ENCODE results near the gene BEAN1.
"Not testable (repeated sequence)": the region's sequence is repeated elsewhere in the genome, so short reads cannot be mapped to it uniquely, and the experiment has no call there.

Gene BEAN1

GRCh38 chr16:66487580-66488275 lies 60.6 kb downstream of the BEAN1 start:
- DNase-seq, result no peak

GRCh38 chr16:66488505-66488904 lies 61.4 kb downstream of the BEAN1 start:
- DNase-seq, result no peak

DNA sequence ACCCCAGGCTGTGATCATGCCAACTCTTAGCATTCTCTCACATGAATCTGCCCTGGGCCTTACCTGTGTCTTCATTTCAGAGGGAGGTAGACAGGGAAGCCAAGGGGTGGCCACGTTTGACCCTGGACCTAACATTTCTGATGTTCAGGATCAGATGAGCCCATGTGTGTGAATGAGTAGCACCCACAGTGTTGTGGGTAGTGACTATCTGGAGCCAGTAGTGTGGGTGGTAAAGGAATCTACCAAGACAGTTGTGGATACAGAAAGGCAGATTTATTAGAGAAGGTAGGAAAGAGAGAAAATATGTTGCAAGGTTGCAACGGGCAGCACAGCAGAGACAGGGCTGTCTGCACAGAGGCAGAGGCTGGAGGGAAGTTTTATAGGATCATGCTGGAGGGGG lies 62.3 kb downstream of the BEAN1 start:
- DNase-seq, result no peak

- DNase-seq, result no peak
Observed at GRCh38 chr16:66489818-66490217, 62.7 kb downstream of the BEAN1 start.

DNA sequence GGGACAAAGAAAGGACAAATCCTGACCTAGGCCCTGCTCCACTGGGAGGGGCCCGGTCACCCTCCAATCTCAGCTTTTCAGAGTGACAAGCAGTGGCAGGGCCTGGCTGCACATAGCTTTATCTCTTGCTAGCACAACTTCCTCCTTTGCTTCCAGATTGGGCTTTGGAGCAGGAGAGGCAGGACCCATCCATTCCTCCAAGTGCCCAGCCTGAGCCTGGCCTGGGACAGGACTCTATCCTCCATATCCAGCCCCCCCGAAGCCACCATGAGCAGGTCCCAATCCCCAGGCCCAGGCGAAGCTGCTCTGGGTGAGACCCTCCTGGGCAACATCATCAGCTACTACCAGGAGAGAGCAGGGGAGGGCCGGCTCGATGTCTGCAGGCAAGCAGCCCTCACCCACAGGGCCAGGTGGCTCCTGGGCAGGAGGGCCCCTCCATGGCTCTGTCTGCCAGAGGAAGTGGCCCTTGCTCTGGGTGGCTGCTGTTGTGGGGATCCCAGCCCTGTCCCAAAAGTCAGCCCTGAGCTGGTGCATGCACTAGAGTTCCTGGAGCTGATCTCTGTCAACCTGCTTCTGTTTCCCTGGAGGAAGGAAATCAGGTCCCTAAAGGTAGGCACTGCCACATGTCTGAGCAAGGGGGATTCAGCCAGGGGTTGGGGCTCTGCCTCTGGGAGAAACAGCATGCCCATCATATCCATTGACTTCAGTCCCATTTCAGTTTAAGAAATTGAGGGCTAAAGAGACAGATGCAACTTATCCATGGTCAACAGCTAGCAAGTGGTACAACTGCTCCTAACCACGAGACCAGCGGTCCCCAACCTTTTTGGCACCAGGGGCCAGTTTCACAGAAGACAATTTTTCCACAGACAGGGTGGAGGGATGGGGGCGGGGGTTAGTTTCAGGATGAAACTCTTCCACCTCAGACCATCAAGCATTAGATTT lies 64.0 kb downstream of the BEAN1 start:
- no peak for DNase-seq

GRCh38 chr16:66491716-66492064 lies 64.6 kb downstream of the BEAN1 start:
- DNase-seq, result no peak

- DNase-seq, result no peak
Observed at GRCh38 chr16:66493490-66494401, 66.7 kb downstream of the BEAN1 start.

DNA sequence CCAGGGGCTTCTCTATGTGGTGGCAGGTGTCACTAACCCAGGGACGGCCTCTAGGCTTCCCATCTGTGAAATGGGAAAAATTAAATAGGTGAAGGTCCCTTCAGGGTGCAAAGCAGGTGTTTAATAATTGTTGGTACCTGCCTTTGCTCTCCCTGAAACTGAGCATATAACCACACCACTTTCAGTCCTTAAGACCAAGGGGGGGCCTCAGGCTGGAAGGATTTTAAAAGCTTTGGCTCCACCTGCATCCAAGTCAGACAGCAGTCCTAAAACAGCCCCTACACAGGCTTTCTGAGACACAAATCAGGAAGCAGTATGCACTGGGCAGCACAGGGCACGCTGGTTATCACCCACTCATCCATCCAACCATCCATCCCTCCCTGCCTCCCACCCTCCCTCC lies 67.8 kb downstream of the BEAN1 start:
- DNase-seq, result no peak

DNA sequence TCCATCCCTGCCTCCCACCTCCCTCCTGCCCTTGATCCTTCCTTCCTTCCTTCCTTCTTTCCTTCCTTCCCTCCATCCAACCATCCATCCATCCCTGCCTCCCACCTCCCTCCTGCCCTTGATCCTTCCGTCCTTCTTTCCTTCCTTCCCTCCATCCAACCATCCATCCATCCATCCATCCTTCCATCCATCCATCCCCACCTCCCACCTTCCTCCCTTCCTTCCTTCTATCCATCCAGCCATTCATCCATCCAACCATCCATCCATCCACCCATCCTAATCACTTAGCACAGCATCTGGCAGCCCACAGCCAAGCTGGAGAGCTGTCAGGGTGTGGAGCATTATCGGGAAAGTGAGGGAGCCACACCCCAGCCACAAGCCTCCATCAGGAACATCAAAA lies 68.3 kb downstream of the BEAN1 start:
- no peak for DNase-seq

DNA sequence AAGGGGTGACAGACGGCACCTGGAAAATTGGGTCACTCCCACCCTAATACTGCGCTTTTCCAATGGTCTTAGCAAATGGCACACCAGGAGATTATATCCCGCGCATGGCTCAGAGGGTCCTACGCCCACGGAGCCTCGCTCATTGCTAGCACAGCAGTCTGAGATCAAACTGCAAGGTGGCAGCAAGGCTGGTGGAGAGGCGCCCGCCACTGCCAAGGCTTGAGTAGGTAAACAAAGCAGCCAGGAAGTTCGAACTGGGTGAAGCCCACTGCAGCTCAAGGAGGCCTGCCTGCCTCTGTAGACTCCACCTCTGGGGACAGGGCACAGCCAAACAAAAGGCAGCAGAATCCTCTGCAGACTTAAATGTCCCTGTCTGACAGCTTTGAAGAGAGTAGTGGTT lies 69.1 kb downstream of the BEAN1 start:
- not testable (repeated sequence) for DNase-seq

DNA sequence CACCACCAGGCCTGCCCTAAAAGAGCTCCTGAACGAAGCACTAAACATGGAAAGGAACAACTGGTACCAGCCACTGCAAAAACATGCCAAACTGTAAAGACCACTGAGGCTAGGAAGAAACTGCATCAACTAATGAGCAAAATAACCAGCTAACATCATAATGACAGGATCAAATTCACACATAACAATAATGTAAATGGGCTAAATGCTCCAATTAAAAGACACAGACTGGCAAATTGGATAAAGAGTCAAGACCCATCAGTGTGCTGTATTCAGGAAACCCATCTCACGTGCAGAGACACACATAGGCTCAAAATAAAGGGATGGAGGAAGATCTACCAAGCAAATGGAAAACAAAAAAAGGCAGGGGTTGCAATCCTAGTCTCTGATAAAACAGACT lies 70.8 kb downstream of the BEAN1 start:
- not testable (repeated sequence) for DNase-seq

- not testable (repeated sequence) for DNase-seq
Observed at GRCh38 chr16:66501563-66501962, 74.5 kb downstream of the BEAN1 start.

GRCh38 chr16:66502020-66502913 lies 75.2 kb downstream of the BEAN1 start:
- no peak for DNase-seq

DNA sequence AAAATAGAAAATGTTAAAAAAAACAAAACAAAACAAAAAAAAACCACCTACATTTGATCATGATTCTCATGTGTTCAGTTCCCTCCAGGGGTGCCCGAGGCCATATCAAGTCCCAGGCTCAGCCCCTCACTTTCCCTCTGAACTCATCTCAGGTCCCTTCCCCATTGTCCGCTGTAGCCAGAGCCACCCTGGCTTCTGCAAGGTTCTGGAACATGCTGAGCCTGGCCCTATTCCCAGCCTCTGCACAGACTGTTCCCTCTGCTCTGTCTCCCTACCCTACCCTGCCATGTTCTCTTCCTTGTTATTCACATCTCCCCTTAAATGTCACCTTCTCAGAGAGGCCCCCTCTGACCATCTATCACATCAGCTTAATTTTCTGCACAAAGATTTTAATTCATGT lies 75.9 kb downstream of the BEAN1 start:
- DNase-seq, result no peak

DNA sequence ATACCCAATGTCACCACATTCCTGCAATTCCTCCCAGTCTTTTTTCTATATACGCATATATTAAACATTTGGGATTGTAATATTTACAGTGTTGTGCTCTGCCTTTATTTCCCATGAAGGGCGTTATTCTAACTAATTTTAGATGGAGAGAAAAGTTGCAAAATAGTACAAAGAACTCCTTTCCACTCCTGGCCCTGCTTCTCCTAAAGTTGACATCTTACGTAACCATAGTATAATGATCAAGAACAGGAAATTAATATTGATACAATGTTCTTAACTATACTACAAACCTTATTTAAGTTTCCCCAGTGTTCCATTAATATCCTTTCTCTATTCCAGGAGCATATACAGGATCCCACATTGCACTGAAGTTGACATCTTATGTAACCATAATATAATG lies 76.5 kb downstream of the BEAN1 start:
- DNase-seq, result no peak

GRCh38 chr16:66507731-66508239 lies 80.7 kb downstream of the BEAN1 start:
- no peak for DNase-seq

- no peak for DNase-seq
Observed at GRCh38 chr16:66508248-66508913, 81.3 kb downstream of the BEAN1 start.

GRCh38 chr16:66508914-66509496 lies 81.9 kb downstream of the BEAN1 start:
- no peak for DNase-seq

DNA sequence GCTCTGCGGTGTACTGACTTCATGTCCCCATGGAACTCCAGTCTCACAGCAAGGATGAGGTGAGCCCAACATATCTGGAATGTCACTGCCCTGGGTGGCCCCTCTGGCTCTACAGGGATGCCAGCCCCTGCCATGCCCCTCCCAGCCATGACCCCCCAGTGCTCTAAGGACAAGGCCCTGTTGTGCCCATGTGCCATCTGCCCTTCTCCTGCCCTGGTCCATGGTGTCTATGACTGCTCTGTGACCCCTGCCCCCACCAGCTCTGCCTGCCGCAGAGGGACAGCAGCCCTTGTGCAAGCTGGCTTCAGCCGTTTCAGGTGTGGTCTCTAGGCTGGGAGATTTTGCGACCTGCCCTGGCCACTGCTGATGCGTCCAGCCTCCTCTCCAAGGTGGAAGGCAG lies 82.5 kb downstream of the BEAN1 start:
- no peak for DNase-seq

DNA sequence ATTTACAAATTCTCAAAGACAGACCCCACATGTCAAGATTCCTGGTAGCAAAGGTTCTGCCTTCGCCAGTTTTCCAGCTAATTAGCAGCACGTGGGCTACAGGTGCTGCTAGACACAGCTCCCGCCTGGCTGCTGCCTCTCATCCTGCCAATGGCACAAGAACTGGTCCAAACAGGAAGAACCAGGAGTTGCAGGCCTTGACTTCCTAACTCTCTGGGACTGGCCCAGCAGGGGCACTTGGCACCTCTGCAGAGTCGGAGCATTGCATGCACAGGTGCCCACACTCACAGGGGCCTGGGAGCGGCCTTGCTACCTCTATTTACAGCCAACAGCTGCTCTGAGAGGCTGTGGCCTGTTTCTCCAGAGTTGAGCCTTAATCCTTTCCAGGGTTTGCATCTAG lies 83.2 kb downstream of the BEAN1 start:
- no peak for DNase-seq

Measured in CD4-positive, alpha-beta T cell treated with Interleukin-4 for 1 hour (primary cell).